MCF 10A (cell line): ENCODE data around the gene APOL1. TPM values are rescaled to one million over a fixed set of nuclear protein-coding genes. Genes with fewer than 3 reads are reported as not detected.

ENCODE experiments used
- BruUV-seq: library from RNA; stranded (reverse); fragments of 400-500 nt; replicated peaks from 2 replicates; lab custom pipeline; 2021; lab: Mats Ljungman, UMichigan
- CTCF ChIA-PET: fragments of 300-600 bp; sonication (Branson Sonifier 250); formaldehyde crosslinking; extraction: SDS; loops from one replicate; lab custom pipeline; 2021; ENCODE audit warnings: antibody characterized with exemption, inconsistent platforms; lab: Yijun Ruan, JAX
- POLR2A ChIA-PET: fragments of 300-600, 350-650 bp; sonication (Branson Sonifier 250); formaldehyde crosslinking; extraction: SDS; loops from one replicate; lab custom pipeline; 2020; ENCODE audit warnings: antibody characterized with exemption, inconsistent platforms; lab: Yijun Ruan, JAX
- DNase-seq: peaks from one replicate; pipeline ENCODE4 v3.0.0-alpha.2; 2018; ENCODE audit not compliant: unreplicated experiment
- H3K27ac Mint-ChIP-seq: one replicate; pipeline ENCODE4 v1.8.0; 2022; ENCODE audit warnings: mild to moderate bottlenecking, low read depth, mixed read lengths; ENCODE audit not compliant: unreplicated experiment
- H3K27me3 Mint-ChIP-seq: one replicate; pipeline ENCODE4 v1.8.0; 2022; ENCODE audit warnings: mixed read lengths; ENCODE audit not compliant: insufficient read depth, unreplicated experiment
- H3K36me3 Mint-ChIP-seq: one replicate; pipeline ENCODE4 v1.8.0; 2022; ENCODE audit warnings: mild to moderate bottlenecking, moderate library complexity, mixed read lengths; ENCODE audit not compliant: insufficient read depth, unreplicated experiment
- H3K4me1 Mint-ChIP-seq: one replicate; pipeline ENCODE4 v1.8.0; 2022; ENCODE audit warnings: mixed read lengths; ENCODE audit not compliant: insufficient read depth, unreplicated experiment
- H3K4me3 Mint-ChIP-seq: one replicate; pipeline ENCODE4 v1.8.0; 2022; ENCODE audit warnings: mild to moderate bottlenecking, moderate library complexity, mixed read lengths; ENCODE audit not compliant: unreplicated experiment
- H3K9me3 Mint-ChIP-seq: one replicate; pipeline ENCODE4 v1.8.0; 2022; ENCODE audit warnings: mixed read lengths; ENCODE audit not compliant: unreplicated experiment
- intact Hi-C: fragments of 100-400 bp; cut with micrococcal nuclease; formaldehyde crosslinking; loops from 2 replicates; pipeline ENCODE4 v1.14.1; 2022
- total RNA-seq: library from RNA; stranded (reverse); gene quantifications from 2 replicates; pipeline ENCODE4 v1.2.3, GENCODE V29; 2022
- TF ChIP-seq, protein P1 (sequence below): fragments of 200-600 bp; IDR thresholded peaks from one replicate; pipeline ENCODE4 v1.8.0; 2022; ENCODE audit warnings: antibody characterized with exemption, mild to moderate bottlenecking; ENCODE audit not compliant: unreplicated experiment

Gene APOL1
- total RNA-seq, 1 experiment from 2014 or later, result 0.14 TPM

DNA sequence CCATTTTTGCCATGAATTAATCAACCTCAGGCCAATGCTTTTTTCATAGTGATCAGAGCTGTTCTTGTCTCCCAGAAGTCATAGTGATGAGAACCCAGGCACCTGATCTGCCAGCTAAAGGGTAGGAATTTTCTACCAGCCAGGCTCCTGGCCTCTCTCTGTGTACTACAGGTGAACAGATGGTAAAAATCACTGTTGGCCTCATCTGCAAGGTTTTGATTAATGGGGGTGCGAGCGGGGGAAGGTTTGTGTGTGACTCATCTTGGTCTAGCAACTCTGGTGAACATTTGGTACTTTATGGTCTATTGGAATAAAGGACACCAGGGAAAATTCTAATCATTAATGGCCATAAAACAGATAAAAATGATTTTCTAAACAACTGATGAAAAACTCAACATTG lies 37.0 kb upstream of the APOL1 start:
- Mint-ChIP-seq H3K4me1 (peaks cover 11% of the 10 kb centered on the region), H3K27me3 (peaks cover 93% of the 10 kb centered on the region), H3K4me3 (no peak overlapping the region), H3K27ac (no peak overlapping the region), H3K9me3 (no peaks in the 10 kb centered on the region), H3K36me3 (no peaks in the 10 kb centered on the region)
- TF ChIP-seq, protein P1, sequence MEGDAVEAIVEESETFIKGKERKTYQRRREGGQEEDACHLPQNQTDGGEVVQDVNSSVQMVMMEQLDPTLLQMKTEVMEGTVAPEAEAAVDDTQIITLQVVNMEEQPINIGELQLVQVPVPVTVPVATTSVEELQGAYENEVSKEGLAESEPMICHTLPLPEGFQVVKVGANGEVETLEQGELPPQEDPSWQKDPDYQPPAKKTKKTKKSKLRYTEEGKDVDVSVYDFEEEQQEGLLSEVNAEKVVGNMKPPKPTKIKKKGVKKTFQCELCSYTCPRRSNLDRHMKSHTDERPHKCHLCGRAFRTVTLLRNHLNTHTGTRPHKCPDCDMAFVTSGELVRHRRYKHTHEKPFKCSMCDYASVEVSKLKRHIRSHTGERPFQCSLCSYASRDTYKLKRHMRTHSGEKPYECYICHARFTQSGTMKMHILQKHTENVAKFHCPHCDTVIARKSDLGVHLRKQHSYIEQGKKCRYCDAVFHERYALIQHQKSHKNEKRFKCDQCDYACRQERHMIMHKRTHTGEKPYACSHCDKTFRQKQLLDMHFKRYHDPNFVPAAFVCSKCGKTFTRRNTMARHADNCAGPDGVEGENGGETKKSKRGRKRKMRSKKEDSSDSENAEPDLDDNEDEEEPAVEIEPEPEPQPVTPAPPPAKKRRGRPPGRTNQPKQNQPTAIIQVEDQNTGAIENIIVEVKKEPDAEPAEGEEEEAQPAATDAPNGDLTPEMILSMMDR, result no peak
- intact Hi-C loops, result no loop called here
- ChIA-PET CTCF (interaction anchor here (0.6 to 1.6 kb wide), 4 partner anchors 9 to 271 kb away, joined by 3 to 5 read pairs (median 4); no protein-coding TSS in a partner anchor), POLR2A (interaction anchor here (0.7 to 0.9 kb wide), 2 partner anchors 116 to 523 kb away, joined by 3 read pairs; no protein-coding TSS in a partner anchor)
- no TSS peak for BruUV-seq
- DNase-seq, result no peak

DNA sequence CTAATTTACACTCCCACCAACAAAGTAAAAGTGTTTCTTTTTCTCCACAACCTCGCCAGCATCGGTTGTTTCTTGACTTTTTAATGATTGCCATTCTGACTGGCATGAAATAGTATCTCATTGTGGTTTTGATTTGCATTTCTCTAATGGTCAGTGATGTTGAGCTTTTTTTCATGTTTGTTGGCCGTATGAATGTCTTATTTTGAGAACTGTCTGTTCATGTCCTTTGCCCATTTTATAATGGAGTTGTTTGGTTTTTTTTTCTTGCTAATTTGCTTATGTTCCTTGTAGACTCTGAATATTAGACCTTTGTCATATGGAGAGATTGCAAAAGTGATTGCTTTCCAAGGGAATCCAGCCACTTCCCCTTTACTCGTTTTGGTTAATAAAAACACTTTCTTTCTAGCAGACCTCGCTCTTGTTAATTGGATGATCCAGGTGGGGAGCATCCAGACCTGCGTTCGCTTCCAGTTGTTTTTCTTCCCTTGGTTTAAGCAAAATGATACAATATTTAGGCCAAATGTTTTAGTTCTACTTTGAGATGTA lies 34.2 kb upstream of the APOL1 start:
- TF ChIP-seq, protein P1, result no peak
- no peak overlapping the region for H3K4me3 Mint-ChIP-seq
- POLR2A ChIA-PET, result no interaction called here
- CTCF ChIA-PET, result interaction anchor here (0.6 to 1.4 kb wide), 5 partner anchors 20 to 94 kb away, joined by 3 to 5 read pairs (median 4); partner anchors contain the start of gene APOL2
- H3K27me3 Mint-ChIP-seq, result peaks cover 66% of the 10 kb centered on the region
- H3K36me3 Mint-ChIP-seq, result no peaks in the 10 kb centered on the region
- H3K27ac Mint-ChIP-seq, result no peak overlapping the region
- DNase-seq, result no peak
- BruUV-seq, result no TSS peak
- H3K4me1 Mint-ChIP-seq, result peaks cover 6% of the 10 kb centered on the region
- intact Hi-C loops, result no loop called here
- no peaks in the 10 kb centered on the region for H3K9me3 Mint-ChIP-seq

DNA sequence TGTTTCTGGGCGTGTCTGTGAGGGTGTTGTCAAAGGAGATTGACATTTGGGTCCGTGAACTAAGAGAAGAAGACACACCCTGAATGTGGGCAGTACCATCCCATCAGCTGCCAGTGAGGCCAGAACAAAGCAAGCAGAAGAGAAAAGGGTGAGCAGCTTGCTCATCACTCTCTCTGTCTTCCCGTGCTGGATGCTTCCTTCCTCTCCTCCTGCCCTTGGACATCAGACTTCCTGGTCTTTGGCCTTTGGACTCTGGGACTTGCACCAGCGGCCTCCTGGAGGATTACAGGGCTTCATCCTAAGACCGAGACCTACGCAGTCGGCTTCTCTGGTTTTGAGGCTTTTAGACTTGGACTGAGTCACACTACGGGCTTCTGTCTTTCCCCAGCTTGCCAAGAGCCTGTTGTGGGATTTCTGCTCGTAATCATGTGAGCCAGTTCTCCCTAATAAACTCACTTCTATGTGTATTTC lies 32.4 kb upstream of the APOL1 start:
- intact Hi-C loops, result no loop called here
- Mint-ChIP-seq H3K4me1 (peaks cover 6% of the 10 kb centered on the region), H3K9me3 (no peaks in the 10 kb centered on the region), H3K4me3 (no peak overlapping the region), H3K36me3 (no peaks in the 10 kb centered on the region), H3K27me3 (peaks cover 48% of the 10 kb centered on the region), H3K27ac (no peak overlapping the region)
- DNase-seq, result peak; percentile 45
- ChIA-PET POLR2A (interaction anchor here (0.6 to 1.2 kb wide), 2 partner anchors 18 to 258 kb away, joined by 3 read pairs; no protein-coding TSS in a partner anchor), CTCF (interaction anchor here (0.7 to 1.6 kb wide), 4 partner anchors 57 to 155 kb away, joined by 3 to 7 read pairs (median 5); no protein-coding TSS in a partner anchor)
- BruUV-seq, result no TSS peak
- TF ChIP-seq, protein P1, result no peak
